Measurements from ENCODE around the gene CMSS1.

GRCh38 chr3:99868311-99868646 is 50.6 kb downstream of the CMSS1 start:
- TF ChIP-seq REST (IDR thresholded peaks at IDR 0.05; ENCODE audit: insufficient read depth in 1 of 2, low read depth in 2 of 2, low read length in 1 of 2) (no peak), CTCF (IDR thresholded peaks at IDR 0.05) (no peak), TCF7L2 (IDR thresholded peaks at IDR 0.05; ENCODE audit: low read depth, low read length) (no peak), POLR2AphosphoS5 (IDR thresholded peaks at IDR 0.05; ENCODE audit: low read depth, low read length) (no peak), SIN3A (IDR thresholded peaks at IDR 0.05; ENCODE audit: borderline replicate concordance, insufficient read depth, low read depth, low read length) (no peak)
